HCEC 1CT (cell line): ENCODE results near the gene ENAH.

Source experiments
- DNase-seq: peaks from one replicate; pipeline ENCODE4 v3.0.0-alpha.2; 2017

ENAH gene

GRCh38 chr1:225601902-225602589, 50.9 kb downstream of the ENAH start:
- no peak for DNase-seq

GRCh38 chr1:225598847-225599246, 54.1 kb downstream of the ENAH start:
- DNase-seq: no peak

GRCh38 chr1:225597926-225598575, 54.9 kb downstream of the ENAH start:
- peak; percentile 67 for DNase-seq

- DNase-seq: no peak
Observed at GRCh38 chr1:225596736-225597135, 56.2 kb downstream of the ENAH start.

GRCh38 chr1:225595974-225596551, 56.9 kb downstream of the ENAH start:
- peak; percentile 14 for DNase-seq

GRCh38 chr1:225595452-225595851, 57.5 kb downstream of the ENAH start:
- no peak for DNase-seq

GRCh38 chr1:225593414-225593813, 59.5 kb downstream of the ENAH start:
- no peak for DNase-seq

GRCh38 chr1:225592362-225593025, 60.4 kb downstream of the ENAH start:
- no peak for DNase-seq

GRCh38 chr1:225587310-225587709, 65.6 kb downstream of the ENAH start:
- DNase-seq: no peak

GRCh38 chr1:225581186-225581585, 71.7 kb downstream of the ENAH start:
- no peak for DNase-seq

GRCh38 chr1:225580238-225581099, 72.5 kb downstream of the ENAH start:
- no peak for DNase-seq

GRCh38 chr1:225578251-225578977, 74.5 kb downstream of the ENAH start:
- no peak for DNase-seq

GRCh38 chr1:225577241-225577640, 75.7 kb downstream of the ENAH start:
- DNase-seq: no peak

GRCh38 chr1:225573216-225573615, 79.7 kb downstream of the ENAH start:
- DNase-seq: no peak

- DNase-seq: peak; percentile 43
Observed at GRCh38 chr1:225572422-225572821, 80.5 kb downstream of the ENAH start.

GRCh38 chr1:225567789-225568188, 85.1 kb downstream of the ENAH start:
- DNase-seq: peak; percentile 35

- DNase-seq: no peak
Observed at GRCh38 chr1:225565847-225566246, 87.1 kb downstream of the ENAH start.

GRCh38 chr1:225561675-225562074, 91.2 kb downstream of the ENAH start:
- DNase-seq: no peak

- DNase-seq: no peak
Observed at GRCh38 chr1:225559902-225560301, 93.0 kb downstream of the ENAH start.

GRCh38 chr1:225559326-225559725, 93.6 kb downstream of the ENAH start:
- DNase-seq: no peak

GRCh38 chr1:225556694-225557093, 96.2 kb downstream of the ENAH start:
- DNase-seq: no peak

GRCh38 chr1:225555821-225556220, 97.1 kb downstream of the ENAH start:
- no peak for DNase-seq
